C4-2B (cell line): ENCODE measurements around the gene PPP1R27.

Experiments used
- ZFX ChIP-seq: fragments of 450-650 bp; IDR thresholded peaks from 2 replicates; pipeline ENCODE4 v1.6.1; 2017
- TF ChIP-seq, protein P1 (sequence below): fragments of 450-650 bp; conservative IDR thresholded peaks from 2 replicates; pipeline ENCODE4 v1.5.1; 2017; ENCODE audit warnings: mild to moderate bottlenecking

DNA sequence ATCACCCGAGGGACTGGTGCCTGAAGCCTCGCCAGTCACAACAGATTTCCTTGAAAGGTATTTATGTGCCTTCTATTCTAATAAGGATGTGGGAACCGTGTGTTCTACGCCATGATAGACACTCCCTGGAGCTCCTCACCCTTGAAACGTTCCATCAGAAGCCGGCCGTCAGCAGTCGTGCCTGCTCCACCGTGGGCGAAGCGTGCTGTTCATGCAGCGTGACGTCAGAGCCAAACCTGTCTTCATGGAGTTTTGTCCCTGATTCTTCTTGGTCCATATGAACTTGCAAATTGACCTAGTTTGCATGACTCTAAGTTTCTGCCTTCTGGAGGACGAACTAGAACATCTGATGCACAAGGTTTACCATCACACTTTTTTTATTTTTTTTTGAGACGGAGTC is 4.5 kb upstream of the PPP1R27 start:
- TF ChIP-seq, protein P1, sequence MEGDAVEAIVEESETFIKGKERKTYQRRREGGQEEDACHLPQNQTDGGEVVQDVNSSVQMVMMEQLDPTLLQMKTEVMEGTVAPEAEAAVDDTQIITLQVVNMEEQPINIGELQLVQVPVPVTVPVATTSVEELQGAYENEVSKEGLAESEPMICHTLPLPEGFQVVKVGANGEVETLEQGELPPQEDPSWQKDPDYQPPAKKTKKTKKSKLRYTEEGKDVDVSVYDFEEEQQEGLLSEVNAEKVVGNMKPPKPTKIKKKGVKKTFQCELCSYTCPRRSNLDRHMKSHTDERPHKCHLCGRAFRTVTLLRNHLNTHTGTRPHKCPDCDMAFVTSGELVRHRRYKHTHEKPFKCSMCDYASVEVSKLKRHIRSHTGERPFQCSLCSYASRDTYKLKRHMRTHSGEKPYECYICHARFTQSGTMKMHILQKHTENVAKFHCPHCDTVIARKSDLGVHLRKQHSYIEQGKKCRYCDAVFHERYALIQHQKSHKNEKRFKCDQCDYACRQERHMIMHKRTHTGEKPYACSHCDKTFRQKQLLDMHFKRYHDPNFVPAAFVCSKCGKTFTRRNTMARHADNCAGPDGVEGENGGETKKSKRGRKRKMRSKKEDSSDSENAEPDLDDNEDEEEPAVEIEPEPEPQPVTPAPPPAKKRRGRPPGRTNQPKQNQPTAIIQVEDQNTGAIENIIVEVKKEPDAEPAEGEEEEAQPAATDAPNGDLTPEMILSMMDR, result no peak
- no peak for TF ChIP-seq ZFX
